ENCODE measurements around the gene CDK16.

The CDK16 gene

GRCh38 chrX:47186096-47186740 is 32.3 kb upstream of the CDK16 start:
- no peak for DNase-seq

GRCh38 chrX:47187106-47187677 is 31.3 kb upstream of the CDK16 start:
- no peak for DNase-seq

GRCh38 chrX:47189906-47190305 is 28.6 kb upstream of the CDK16 start:
- DNase-seq, result no peak

- peak; percentile 75 for DNase-seq
Measured at GRCh38 chrX:47190445-47191269, 27.8 kb upstream of the CDK16 start.

- no peak for DNase-seq
Measured at GRCh38 chrX:47191331-47191730, 27.1 kb upstream of the CDK16 start.

- DNase-seq, result no peak
Measured at GRCh38 chrX:47191806-47192401, 26.6 kb upstream of the CDK16 start.

GRCh38 chrX:47193475-47194193 is 24.8 kb upstream of the CDK16 start, which contains the start of gene UBA1:
Gene UBA1 (plus strand): TSS chrX:47193829. CDS start chrX:47198803, 4,974 bp downstream.
- DNase-seq, result peak; percentile 96

GRCh38 chrX:47194194-47194787 is 24.2 kb upstream of the CDK16 start:
- DNase-seq, result no peak

GRCh38 chrX:47196098-47196497 is 22.4 kb upstream of the CDK16 start:
- no peak for DNase-seq

GRCh38 chrX:47197526-47197925 is 21.0 kb upstream of the CDK16 start:
- DNase-seq, result no peak

- DNase-seq, result no peak
Measured at GRCh38 chrX:47198026-47198686, 20.3 kb upstream of the CDK16 start.

GRCh38 chrX:47198687-47199080 is 19.8 kb upstream of the CDK16 start:
- no peak for DNase-seq

- DNase-seq, result no peak
Measured at GRCh38 chrX:47199286-47199685, 19.2 kb upstream of the CDK16 start.

- no peak for DNase-seq
Measured at GRCh38 chrX:47200385-47201150, 17.9 kb upstream of the CDK16 start.

- no peak for DNase-seq
Measured at GRCh38 chrX:47201345-47201944, 17.0 kb upstream of the CDK16 start.

GRCh38 chrX:47202316-47202715 is 16.2 kb upstream of the CDK16 start:
- DNase-seq, result no peak

- DNase-seq, result no peak
Measured at GRCh38 chrX:47202877-47203276, 15.6 kb upstream of the CDK16 start.

- no peak for DNase-seq
Measured at GRCh38 chrX:47204970-47205369, 13.5 kb upstream of the CDK16 start.

- DNase-seq, result no peak
Measured at GRCh38 chrX:47206316-47206715, 12.2 kb upstream of the CDK16 start.

- DNase-seq, result no peak
Measured at GRCh38 chrX:47208108-47208507, 10.4 kb upstream of the CDK16 start.

All from NCI-H1048 (cell line).